DOHH2 (cell line): ENCODE measurements around the gene MTHFD2L.

ENCODE experiments used
- H3F3A ChIP-seq: fragments of 200-600 bp; sonication (generic), shearing (Covaris generic); 2 replicates; pipeline ENCODE4 v1.6.0; 2016; ENCODE audit warnings: antibody characterized with exemption, mild to moderate bottlenecking; ENCODE audit not compliant: control insufficient read depth, insufficient read depth
- H3K27ac ChIP-seq: fragments of 200-600 bp; sonication (generic); 2 replicates; pipeline ENCODE4 v1.5.1; 2014; ENCODE audit warnings: low read depth, mild to moderate bottlenecking, low read length, moderate library complexity
- H3K27me3 ChIP-seq: fragments of 200-600 bp; sonication (generic); 2 replicates; pipeline ENCODE4 v1.6.1; 2014; ENCODE audit warnings: mild to moderate bottlenecking, low read length, mixed read lengths; ENCODE audit not compliant: control insufficient read depth
- H3K36me3 ChIP-seq: fragments of 200-600 bp; sonication (generic); 2 replicates; pipeline ENCODE4 v1.6.1; 2014; ENCODE audit warnings: mild to moderate bottlenecking, low read length, moderate library complexity, mixed read lengths; ENCODE audit not compliant: control insufficient read depth
- H3K4me1 ChIP-seq: fragments of 200-600 bp; sonication (generic); 2 replicates; pipeline ENCODE4 v1.6.1; 2014; ENCODE audit warnings: mild to moderate bottlenecking, low read length, mixed read lengths; ENCODE audit not compliant: control insufficient read depth
- H3K4me2 ChIP-seq: fragments of 200-600 bp; sonication (generic); 2 replicates; pipeline ENCODE4 v1.6.0; 2014; ENCODE audit warnings: mild to moderate bottlenecking, low read length, moderate library complexity
- H3K4me3 ChIP-seq: fragments of 200-600 bp; sonication (generic); 2 replicates; pipeline ENCODE4 v1.5.1; 2014; ENCODE audit warnings: mild to moderate bottlenecking, low read length, mixed read lengths
- H3K79me2 ChIP-seq: fragments of 200-600 bp; sonication (generic); 2 replicates; pipeline ENCODE4 v1.6.1; 2014; ENCODE audit warnings: mild to moderate bottlenecking, low read length, mixed read lengths; ENCODE audit not compliant: control insufficient read depth
- H3K9me2 ChIP-seq: fragments of 200-600 bp; sonication (generic); replicated peaks from 2 replicates; pipeline ENCODE4 v1.6.1; 2014; ENCODE audit warnings: mild to moderate bottlenecking, low read length, mixed read lengths; ENCODE audit not compliant: control insufficient read depth
- H3K9me3 ChIP-seq: fragments of 200-600 bp; sonication (generic); 2 replicates; pipeline ENCODE4 v1.6.1; 2014; ENCODE audit warnings: antibody characterized with exemption, low read length, mixed read lengths; ENCODE audit not compliant: control insufficient read depth, insufficient read depth
- H4K20me1 ChIP-seq: fragments of 200-600 bp; sonication (generic); 2 replicates; pipeline ENCODE4 v1.6.0; 2014; ENCODE audit warnings: low read depth, mild to moderate bottlenecking, antibody characterized with exemption, low read length, moderate library complexity; ENCODE audit not compliant: control insufficient read depth, insufficient read depth
- CTCF ChIP-seq: fragments of 200-600 bp; sonication (generic); IDR thresholded peaks from one replicate; pipeline ENCODE4 v1.5.1; 2014; ENCODE audit warnings: antibody characterized with exemption, mild to moderate bottlenecking, low read depth, low read length; ENCODE audit not compliant: poor library complexity, severe bottlenecking
- EZH2phosphoT487 ChIP-seq: fragments of 200-600 bp; sonication (generic); IDR thresholded peaks from 2 replicates; pipeline ENCODE4 v1.6.1; 2017; ENCODE audit warnings: borderline replicate concordance, mild to moderate bottlenecking, antibody characterized with exemption, low read length, moderate library complexity, mixed read lengths

The MTHFD2L gene

GRCh38 chr4:74117024-74117534 lies 40.8 kb upstream of the MTHFD2L start:
- Histone ChIP-seq H3K4me2 (no peak overlapping the region), H3K4me3 (no peak overlapping the region), H3K36me3 (no peaks in the 10 kb centered on the region), H3K4me1 (no peaks in the 10 kb centered on the region), H3K79me2 (no peaks in the 10 kb centered on the region), H3K9me2 (no peaks in the 10 kb centered on the region), H3F3A (no peaks in the 10 kb centered on the region), H4K20me1 (no peaks in the 10 kb centered on the region), H3K27me3 (no peaks in the 10 kb centered on the region), H3K9me3 (no peaks in the 10 kb centered on the region), H3K27ac (no peak overlapping the region)
- TF ChIP-seq EZH2phosphoT487 (no peak), CTCF (no peak)

- no peak overlapping the region for H3K27ac ChIP-seq
- no peak overlapping the region for H3K4me3 ChIP-seq
- H3K4me2 ChIP-seq = no peak overlapping the region
- no peaks in the 10 kb centered on the region for H3K4me1 ChIP-seq
- no peaks in the 10 kb centered on the region for H3F3A ChIP-seq
- no peaks in the 10 kb centered on the region for H4K20me1 ChIP-seq
- TF ChIP-seq EZH2phosphoT487 (no peak), CTCF (no peak)
- H3K27me3 ChIP-seq = no peaks in the 10 kb centered on the region
- no peaks in the 10 kb centered on the region for H3K79me2 ChIP-seq
- H3K36me3 ChIP-seq = no peaks in the 10 kb centered on the region
- H3K9me3 ChIP-seq = no peaks in the 10 kb centered on the region
- H3K9me2 ChIP-seq = no peaks in the 10 kb centered on the region
Observed at GRCh38 chr4:74118600-74119338, 39.1 kb upstream of the MTHFD2L start.

- Histone ChIP-seq H3F3A (no peaks in the 10 kb centered on the region), H3K36me3 (no peaks in the 10 kb centered on the region), H3K4me2 (no peak overlapping the region), H3K9me3 (no peaks in the 10 kb centered on the region), H3K79me2 (no peaks in the 10 kb centered on the region), H3K27me3 (no peaks in the 10 kb centered on the region), H3K4me3 (no peak overlapping the region), H3K27ac (no peak overlapping the region), H3K4me1 (no peaks in the 10 kb centered on the region), H3K9me2 (no peaks in the 10 kb centered on the region), H4K20me1 (no peaks in the 10 kb centered on the region)
- TF ChIP-seq CTCF (no peak), EZH2phosphoT487 (no peak)
Observed at GRCh38 chr4:74120086-74120485, 37.8 kb upstream of the MTHFD2L start.
